Activated CD8-positive, alpha-beta T cell treated with anti-CD3 and anti-CD28 coated beads, Interleukin-2, amount 10 ng/mL, durations not matched to agents 7 days and 5 days (primary cell): ENCODE data around the gene ALAD. TPM values are rescaled to one million over a fixed set of nuclear protein-coding genes. Genes with fewer than 3 reads are reported as not detected.

ENCODE experiments used
- ATAC-seq: fragments of 150-1000 bp; cut with Tn5 transposase; one replicate; pipeline ENCODE4 v1.10.0; 2021; ENCODE audit warnings: moderate library complexity
- CTCF ChIA-PET: fragments of 350-600 bp; sonication (Branson Sonifier 250); formaldehyde crosslinking; loops from one replicate; lab custom pipeline; 2021; ENCODE audit warnings: antibody characterized with exemption; lab: Charles Lee
- POLR2A ChIA-PET: fragments of 350-600 bp; sonication (Branson Sonifier 250); formaldehyde crosslinking; loops from one replicate; lab custom pipeline; 2021; ENCODE audit warnings: antibody characterized with exemption; lab: Charles Lee
- DNase-seq: peaks from one replicate; pipeline ENCODE4 v3.0.0-alpha.2; 2020
- H3K27ac Mint-ChIP-seq: one replicate; pipeline ENCODE4 v1.8.0; 2021; ENCODE audit warnings: mild to moderate bottlenecking, mixed read lengths
- H3K27me3 Mint-ChIP-seq: one replicate; pipeline ENCODE4 v1.8.0; 2021; ENCODE audit warnings: low read depth, mixed read lengths
- H3K36me3 Mint-ChIP-seq: one replicate; pipeline ENCODE4 v1.8.0; 2021; ENCODE audit warnings: low read depth, mixed read lengths
- H3K4me1 Mint-ChIP-seq: one replicate; pipeline ENCODE4 v1.8.0; 2021; ENCODE audit warnings: low read depth, mixed read lengths
- H3K4me3 Mint-ChIP-seq: one replicate; pipeline ENCODE4 v1.8.0; 2021; ENCODE audit warnings: mild to moderate bottlenecking, mixed read lengths
- H3K9me3 Mint-ChIP-seq: one replicate; pipeline ENCODE4 v1.8.0; 2022; ENCODE audit warnings: mixed read lengths; ENCODE audit not compliant: insufficient read depth
- total RNA-seq, 2 experiments: library from RNA; stranded (reverse); gene quantifications; one replicate each; pipeline ENCODE4 v1.2.3, GENCODE V29; 2021

The ALAD gene
- total RNA-seq, 2 experiments from 2014 or later = 26.0 to 30.7 TPM

DNA sequence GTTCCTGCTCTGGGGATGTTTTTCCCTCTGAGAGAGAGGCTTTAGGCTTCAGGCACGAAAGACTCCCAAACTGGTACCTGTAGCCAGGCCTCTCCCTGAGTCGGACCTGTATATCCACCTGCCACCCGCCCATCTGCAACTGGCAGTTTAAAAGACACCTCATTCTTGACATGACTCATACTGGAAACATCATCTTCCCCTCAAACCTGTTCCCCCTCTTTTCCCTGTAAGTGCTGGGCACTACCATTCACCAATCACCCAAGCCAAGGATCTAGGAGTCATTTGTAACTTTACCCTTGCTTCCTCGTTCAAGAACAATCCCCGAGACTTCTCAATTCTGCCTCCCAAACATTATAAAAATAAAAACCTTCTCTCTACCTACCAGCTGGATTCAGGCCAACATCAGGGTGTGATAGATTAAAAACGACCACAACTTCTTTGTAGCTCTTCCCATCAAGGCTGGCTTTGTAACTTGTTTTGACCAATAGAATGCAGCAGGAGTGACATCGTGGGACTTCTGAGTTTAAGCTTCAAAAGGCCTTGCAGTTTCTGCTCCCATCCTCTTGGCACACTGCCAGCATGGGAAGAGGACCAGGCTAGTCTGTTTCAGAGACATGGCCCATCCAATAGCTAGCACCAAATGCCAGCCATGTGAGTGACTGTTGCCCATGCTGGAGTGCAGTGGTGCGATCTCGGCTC, 59.2 kb downstream of the ALAD start:
- Mint-ChIP-seq H3K4me3 (no peak overlapping the region), H3K9me3 (no peaks in the 10 kb centered on the region), H3K27ac (no peak overlapping the region), H3K4me1 (peaks cover 31% of the 10 kb centered on the region), H3K27me3 (peaks cover 2% of the 10 kb centered on the region), H3K36me3 (no peaks in the 10 kb centered on the region)
- ATAC-seq (no peak), DNase-seq (no peak)
- ChIA-PET CTCF (interaction anchor here (1.1 to 1.9 kb wide), 3 partner anchors 9 to 68 kb away, joined by 3 to 14 read pairs (median 5); partner anchors contain the start of genes C9orf43, CDC26, POLE3 and PRPF4), POLR2A (interaction anchor here (0.7 to 2.8 kb wide), 2 partner anchors 9 to 67 kb away, joined by 4 to 13 read pairs; partner anchors contain the start of genes BSPRY, CDC26 and PRPF4)

DNA sequence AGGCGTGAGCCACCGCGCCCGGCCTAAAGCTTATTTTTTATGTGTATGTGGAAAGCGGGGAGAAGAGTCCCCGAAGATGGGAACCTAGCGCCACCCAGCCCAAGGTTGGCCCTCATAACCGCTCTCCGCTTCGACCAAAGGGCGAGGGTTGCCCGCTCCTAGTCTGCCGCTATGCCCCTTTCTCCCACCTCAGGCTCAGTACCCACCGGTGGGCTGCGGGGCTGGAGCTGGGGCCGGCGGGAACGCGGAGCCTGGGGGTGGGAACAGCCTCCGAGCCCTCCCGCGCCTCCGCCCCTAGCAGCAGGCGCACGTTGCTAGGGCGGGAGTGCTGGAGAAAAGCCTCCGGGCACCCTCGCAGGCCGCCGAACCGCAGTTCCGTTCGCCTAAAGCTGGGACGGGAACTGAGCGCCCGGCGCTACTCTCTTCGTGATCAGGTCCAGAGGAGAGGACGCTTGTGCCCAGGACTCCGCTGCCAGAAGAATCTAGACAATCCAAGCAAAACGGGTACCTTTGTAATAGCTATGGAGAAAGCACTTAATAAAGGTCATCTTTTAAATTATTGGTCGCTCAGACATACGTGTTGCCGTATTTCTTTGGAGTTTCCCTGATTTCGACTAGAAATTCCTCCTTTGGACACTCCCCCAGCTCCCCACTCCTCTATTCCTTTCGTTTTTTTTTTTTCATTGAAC, 60.9 kb downstream of the ALAD start, which contains the start of gene WDR31:
Gene WDR31, minus strand, starts transcription at position 265 of the 689 bp plus-strand sequence. CDS start 8,253 bp downstream, outside the sequence.
- DNase-seq (peak; percentile 82), ATAC-seq (peak; percentile 99)
- Mint-ChIP-seq H3K27ac (peak within 1 kb of the TSS; percentile 50), H3K4me3 (peak within 1 kb of the TSS; percentile 83), H3K36me3 (no peaks in the 10 kb centered on the region), H3K4me1 (peaks cover 37% of the 10 kb centered on the region), H3K9me3 (no peaks in the 10 kb centered on the region), H3K27me3 (peaks cover 2% of the 10 kb centered on the region)
- POLR2A ChIA-PET = interaction anchor here (0.9 to 2.8 kb wide), 5 partner anchors 10 to 70 kb away, joined by 3 to 13 read pairs (median 5); partner anchors contain the start of genes BSPRY, C9orf43, CDC26 and HDHD3
- CTCF ChIA-PET = interaction anchor here (0.7 to 2.7 kb wide), 14 partner anchors 10 to 318 kb away, joined by 3 to 16 read pairs (median 4); partner anchors contain the start of genes ALAD, BSPRY, C9orf43 and CDC26

DNA sequence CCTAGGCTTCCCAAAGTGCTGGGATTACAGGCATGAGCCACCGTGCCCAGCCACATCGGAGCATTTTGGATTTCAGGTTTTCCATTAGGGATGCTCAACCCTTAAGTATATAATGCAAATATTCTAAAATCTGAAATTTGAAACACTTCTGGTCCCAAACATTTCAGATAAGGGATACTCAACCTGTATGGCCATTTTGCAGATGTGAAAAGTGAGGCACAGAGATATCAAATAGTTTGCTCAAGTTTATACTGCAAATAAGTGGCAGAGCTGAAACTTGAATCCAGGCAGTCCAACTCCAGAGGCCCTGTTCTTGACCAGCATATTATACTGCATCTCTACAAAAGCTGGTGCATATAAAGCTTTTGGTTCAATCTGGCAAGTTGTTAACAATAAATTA, 63.4 kb downstream of the ALAD start:
- no peak overlapping the region for H3K4me3 Mint-ChIP-seq
- POLR2A ChIA-PET = no interaction called here
- CTCF ChIA-PET = no interaction called here

More for the DNA sequence above, 63.4 kb downstream of the ALAD start:
- Mint-ChIP-seq H3K27ac (no peak overlapping the region), H3K27me3 (peaks cover 2% of the 10 kb centered on the region), H3K4me1 (peaks cover 36% of the 10 kb centered on the region), H3K36me3 (no peaks in the 10 kb centered on the region), H3K9me3 (no peaks in the 10 kb centered on the region)
- DNase-seq (no peak), ATAC-seq (no peak)

Other genes starting within 250 kb of the ALAD start
- 10 to 100 TPM; 34.5 to 36.3 TPM for gene FKBP15, start 180.0 kb downstream of the ALAD start, total RNA-seq
- gene SLC31A1, start 179.7 kb downstream of the ALAD start, total RNA-seq = 10 to 100 TPM in 1 of 2 experiments, 1 to 10 TPM in 1; 9.5 to 10.2 TPM
- gene CDC26, start 125.7 kb downstream of the ALAD start, total RNA-seq = 10 to 100 TPM; 26.1 to 28.9 TPM
- 10 to 100 TPM; 33.3 to 37.3 TPM for gene PRPF4, start 125.6 kb downstream of the ALAD start, total RNA-seq
- not detected for gene RNF183, start 97.9 kb downstream of the ALAD start, total RNA-seq
- under 1 TPM; 0.47 to 0.92 TPM for gene WDR31, start 61.0 kb downstream of the ALAD start, total RNA-seq
- gene BSPRY, start 51.7 kb downstream of the ALAD start, total RNA-seq = 1 to 10 TPM; 4.0 to 4.4 TPM
- gene HDHD3, start 24.3 kb downstream of the ALAD start, total RNA-seq = 10 to 100 TPM; 14.0 to 15.3 TPM
- 10 to 100 TPM; 78.9 to 81.7 TPM for gene POLE3, start 9.4 kb upstream of the ALAD start, total RNA-seq
- gene C9orf43, start 9.5 kb upstream of the ALAD start, total RNA-seq = under 1 TPM; 0.34 to 0.60 TPM
- 10 to 100 TPM; 68.9 to 77.2 TPM for gene RGS3, start 62.4 kb upstream of the ALAD start, total RNA-seq